ENCODE measurements around the gene HRK. TPM values are rescaled to one million over a fixed set of nuclear protein-coding genes. Genes with fewer than 3 reads are reported as not detected.

Gene HRK
- total RNA-seq, 1 donor from 2014 or later: 2.1 TPM

DNA sequence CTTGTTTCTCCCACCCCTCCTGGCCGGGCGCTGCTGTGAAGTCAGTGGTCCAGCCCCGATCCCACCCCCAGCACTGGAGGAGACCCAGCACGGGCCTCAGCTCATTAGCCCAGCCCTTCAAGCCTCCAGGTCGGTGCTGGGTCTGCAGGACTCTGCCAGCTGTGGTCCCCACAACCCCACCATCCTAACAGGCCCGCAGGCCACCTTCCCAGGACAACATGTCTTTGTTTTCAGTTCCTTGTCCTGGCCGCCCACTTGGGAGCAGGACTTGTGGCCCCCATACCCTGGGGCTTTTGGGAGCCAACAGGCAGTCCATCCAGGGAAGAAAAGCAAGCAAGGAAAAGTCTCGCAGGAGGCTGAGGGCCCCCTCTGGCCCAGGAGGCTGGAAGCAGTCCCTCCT lies 60.0 kb downstream of the HRK start:
- Mint-ChIP-seq H3K36me3 (ENCODE audit: low read depth, unreplicated experiment) (peaks cover 2% of the 10 kb centered on the region), H3K27me3 (ENCODE audit: low read depth, unreplicated experiment) (no peaks in the 10 kb centered on the region), H3K4me1 (ENCODE audit: low read depth, unreplicated experiment) (peaks cover 8% of the 10 kb centered on the region), H3K9me3 (ENCODE audit: unreplicated experiment) (peaks cover 2% of the 10 kb centered on the region), H3K4me3 (ENCODE audit: unreplicated experiment) (no peak overlapping the region), H3K27ac (ENCODE audit: unreplicated experiment) (no peak overlapping the region)
- FAIRE-seq (no peak), DNase-seq (ENCODE audit: low read depth) (no peak)
- H3K9me3 ChIP-seq (ENCODE audit: insufficient read depth, low read depth, low read length): no peaks in the 10 kb centered on the region
- H3K27ac ChIP-seq (ENCODE audit: low read depth, low read length): no peak overlapping the region
- no peak overlapping the region for H3K4me3 ChIP-seq (ENCODE audit: insufficient read depth, low read depth, low read length)
- H3K9ac ChIP-seq (ENCODE audit: low read length): no peak overlapping the region
- H4K20me1 ChIP-seq (ENCODE audit: insufficient read depth, low read length): no peaks in the 10 kb centered on the region
- H3K79me2 ChIP-seq (ENCODE audit: insufficient read depth, low read length): no peaks in the 10 kb centered on the region
- peaks cover 8% of the 10 kb centered on the region for H3K4me1 ChIP-seq (ENCODE audit: insufficient read depth, low read length)
- H3K36me3 ChIP-seq (ENCODE audit: insufficient read depth, low read length): no peaks in the 10 kb centered on the region
- no peak overlapping the region for H3K4me2 ChIP-seq (ENCODE audit: low read length)
- H3K27me3 ChIP-seq (ENCODE audit: insufficient read depth, low read length): no peaks in the 10 kb centered on the region
- TF ChIP-seq, protein P1, sequence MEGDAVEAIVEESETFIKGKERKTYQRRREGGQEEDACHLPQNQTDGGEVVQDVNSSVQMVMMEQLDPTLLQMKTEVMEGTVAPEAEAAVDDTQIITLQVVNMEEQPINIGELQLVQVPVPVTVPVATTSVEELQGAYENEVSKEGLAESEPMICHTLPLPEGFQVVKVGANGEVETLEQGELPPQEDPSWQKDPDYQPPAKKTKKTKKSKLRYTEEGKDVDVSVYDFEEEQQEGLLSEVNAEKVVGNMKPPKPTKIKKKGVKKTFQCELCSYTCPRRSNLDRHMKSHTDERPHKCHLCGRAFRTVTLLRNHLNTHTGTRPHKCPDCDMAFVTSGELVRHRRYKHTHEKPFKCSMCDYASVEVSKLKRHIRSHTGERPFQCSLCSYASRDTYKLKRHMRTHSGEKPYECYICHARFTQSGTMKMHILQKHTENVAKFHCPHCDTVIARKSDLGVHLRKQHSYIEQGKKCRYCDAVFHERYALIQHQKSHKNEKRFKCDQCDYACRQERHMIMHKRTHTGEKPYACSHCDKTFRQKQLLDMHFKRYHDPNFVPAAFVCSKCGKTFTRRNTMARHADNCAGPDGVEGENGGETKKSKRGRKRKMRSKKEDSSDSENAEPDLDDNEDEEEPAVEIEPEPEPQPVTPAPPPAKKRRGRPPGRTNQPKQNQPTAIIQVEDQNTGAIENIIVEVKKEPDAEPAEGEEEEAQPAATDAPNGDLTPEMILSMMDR (IDR thresholded peaks at IDR 0.05; ENCODE audit: insufficient read depth, low read depth, low read length): no peak
- no peak for TF ChIP-seq EZH2 (IDR thresholded peaks at IDR 0.05; ENCODE audit: insufficient read depth, low read length)
- H2AFZ ChIP-seq (ENCODE audit: low read depth, low read length): no peak overlapping the region

DNA sequence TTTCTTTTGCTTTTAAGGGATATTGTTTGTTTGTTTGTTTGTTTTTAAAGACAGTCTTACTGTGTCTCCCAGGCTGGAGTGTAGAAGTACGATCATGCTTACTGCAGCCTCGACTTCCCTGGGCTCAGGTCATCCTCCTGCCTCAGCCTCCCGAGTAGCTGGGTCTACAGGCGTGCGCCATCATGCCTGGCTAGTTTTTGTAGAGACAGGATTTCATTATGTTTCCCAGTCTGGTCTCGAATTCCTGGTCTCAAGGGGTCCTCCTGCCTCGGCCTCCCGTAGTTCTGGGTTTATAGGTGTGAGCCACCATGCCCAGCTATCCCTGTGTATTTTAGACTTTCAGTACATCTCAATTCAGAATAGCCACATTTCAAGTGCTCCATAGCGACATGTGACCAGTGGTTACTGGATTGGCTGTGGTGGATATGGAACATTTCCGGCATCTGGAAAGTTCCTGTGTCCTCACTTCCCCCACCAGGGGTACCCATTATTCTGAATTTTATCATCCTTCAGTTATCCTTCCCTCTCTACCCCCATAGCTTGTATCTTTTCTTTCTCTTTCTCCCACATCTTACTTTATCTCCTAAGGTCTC lies 61.1 kb downstream of the HRK start:
- H3K27me3 ChIP-seq (ENCODE audit: insufficient read depth, low read length): no peaks in the 10 kb centered on the region
- H3K27me3 Mint-ChIP-seq (ENCODE audit: low read depth, unreplicated experiment): no peaks in the 10 kb centered on the region
- H3K4me1 Mint-ChIP-seq (ENCODE audit: low read depth, unreplicated experiment): peaks cover 8% of the 10 kb centered on the region
- H3K27ac ChIP-seq (ENCODE audit: low read depth, low read length): no peak overlapping the region
- no peak overlapping the region for H3K4me2 ChIP-seq (ENCODE audit: low read length)
- peaks cover 2% of the 10 kb centered on the region for H3K36me3 Mint-ChIP-seq (ENCODE audit: low read depth, unreplicated experiment)
- DNase-seq (ENCODE audit: low read depth): no peak
- H3K9me3 Mint-ChIP-seq (ENCODE audit: unreplicated experiment): peaks cover 2% of the 10 kb centered on the region
- no peaks in the 10 kb centered on the region for H3K9me3 ChIP-seq (ENCODE audit: insufficient read depth, low read depth, low read length)
- H3K4me1 ChIP-seq (ENCODE audit: insufficient read depth, low read length): peaks cover 8% of the 10 kb centered on the region
- FAIRE-seq: no peak
- peak overlapping the region; percentile 1 for H3K27ac Mint-ChIP-seq (ENCODE audit: unreplicated experiment)
- no peak overlapping the region for H2AFZ ChIP-seq (ENCODE audit: low read depth, low read length)
- TF ChIP-seq EZH2 (IDR thresholded peaks at IDR 0.05; ENCODE audit: insufficient read depth, low read length): no peak
- TF ChIP-seq, protein P1 (IDR thresholded peaks at IDR 0.05; ENCODE audit: insufficient read depth, low read depth, low read length): no peak
- no peaks in the 10 kb centered on the region for H3K79me2 ChIP-seq (ENCODE audit: insufficient read depth, low read length)
- H3K9ac ChIP-seq (ENCODE audit: low read length): no peak overlapping the region
- H3K4me3 Mint-ChIP-seq (ENCODE audit: unreplicated experiment): peak overlapping the region; percentile 67
- H3K4me3 ChIP-seq (ENCODE audit: insufficient read depth, low read depth, low read length): no peak overlapping the region
- H3K36me3 ChIP-seq (ENCODE audit: insufficient read depth, low read length): no peaks in the 10 kb centered on the region
- H4K20me1 ChIP-seq (ENCODE audit: insufficient read depth, low read length): no peaks in the 10 kb centered on the region

Data from astrocyte (in vitro differentiated cells and primary cell).